ENCODE measurements around the gene C2CD2L. TPM values are rescaled to one million over a fixed set of nuclear protein-coding genes. Genes with fewer than 3 reads are reported as not detected.

C2CD2L gene
- total RNA-seq, 1 experiment from 2014 or later: 13.5 TPM

GRCh38 chr11:119092880-119093842 is 14.0 kb upstream of the C2CD2L start:
- TSS peak; percentile 69 for BruUV-seq (replicated peaks)
- POLR2A ChIA-PET: interaction anchor here (0.5 to 5.5 kb wide), 13 partner anchors 8 to 177 kb away, joined by 3 to 59 read pairs (median 6); partner anchors contain the start of genes ABCG4, C2CD2L, CBL and DPAGT1
- Mint-ChIP-seq H3K4me3 (ENCODE audit: unreplicated experiment) (peak overlapping the region; percentile 89), H3K4me1 (ENCODE audit: insufficient read depth, unreplicated experiment) (peaks cover 15% of the 10 kb centered on the region), H3K36me3 (ENCODE audit: insufficient read depth, unreplicated experiment) (peaks cover 38% of the 10 kb centered on the region), H3K9me3 (ENCODE audit: unreplicated experiment) (no peaks in the 10 kb centered on the region), H3K27ac (ENCODE audit: low read depth, unreplicated experiment) (peak overlapping the region; percentile 89), H3K27me3 (ENCODE audit: insufficient read depth, unreplicated experiment) (no peaks in the 10 kb centered on the region)
- CTCF ChIA-PET: interaction anchor here (0.6 to 3.3 kb wide), 8 partner anchors 8 to 269 kb away, joined by 3 to 19 read pairs (median 4); partner anchors contain the start of genes C2CD2L and HMBS
- TF ChIP-seq CTCF (IDR thresholded peaks at IDR 0.05; ENCODE audit: unreplicated experiment): no peak
- intact Hi-C loops (cut with micrococcal nuclease): no loop called here
- DNase-seq (ENCODE audit: unreplicated experiment): no peak

GRCh38 chr11:119093942-119094815 is 13.0 kb upstream of the C2CD2L start:
- Mint-ChIP-seq H3K4me3 (ENCODE audit: unreplicated experiment) (peak overlapping the region; percentile 89), H3K27ac (ENCODE audit: low read depth, unreplicated experiment) (peak overlapping the region; percentile 89), H3K9me3 (ENCODE audit: unreplicated experiment) (no peaks in the 10 kb centered on the region), H3K27me3 (ENCODE audit: insufficient read depth, unreplicated experiment) (no peaks in the 10 kb centered on the region), H3K36me3 (ENCODE audit: insufficient read depth, unreplicated experiment) (peaks cover 44% of the 10 kb centered on the region), H3K4me1 (ENCODE audit: insufficient read depth, unreplicated experiment) (peaks cover 21% of the 10 kb centered on the region)
- ChIA-PET POLR2A (interaction anchor here (0.6 to 5.5 kb wide), 31 partner anchors 8 to 381 kb away, joined by 3 to 59 read pairs (median 4); partner anchors contain the start of genes ABCG4, C2CD2L, CBL and CENATAC), CTCF (interaction anchor here (0.6 to 3.3 kb wide), 12 partner anchors 9 to 278 kb away, joined by 3 to 19 read pairs (median 4); partner anchors contain the start of genes C2CD2L and HMBS)
- intact Hi-C loops (cut with micrococcal nuclease): loop anchor here (1.0 kb wide), 1 partner anchor 103 kb away; no protein-coding TSS in a partner anchor
- BruUV-seq (replicated peaks): no TSS peak
- TF ChIP-seq CTCF (IDR thresholded peaks at IDR 0.05; ENCODE audit: unreplicated experiment): no peak
- DNase-seq (ENCODE audit: unreplicated experiment): no peak

GRCh38 chr11:119094816-119095065 is 12.4 kb upstream of the C2CD2L start:
- no peaks in the 10 kb centered on the region for H3K27me3 Mint-ChIP-seq (ENCODE audit: insufficient read depth, unreplicated experiment)
- H3K9me3 Mint-ChIP-seq (ENCODE audit: unreplicated experiment): no peaks in the 10 kb centered on the region
- peak; percentile 57 for TF ChIP-seq CTCF (IDR thresholded peaks at IDR 0.05; ENCODE audit: unreplicated experiment)
- BruUV-seq (replicated peaks): no TSS peak
- POLR2A ChIA-PET: interaction anchor here (0.6 to 5.5 kb wide), 29 partner anchors 8 to 747 kb away, joined by 3 to 59 read pairs (median 4); partner anchors contain the start of genes ABCG4, C2CD2L, CBL and CENATAC
- CTCF ChIA-PET: interaction anchor here (0.6 to 3.3 kb wide), 13 partner anchors 9 to 380 kb away, joined by 3 to 19 read pairs (median 5); partner anchors contain the start of genes C2CD2L, HMBS and HYOU1
- peak overlapping the region; percentile 89 for H3K27ac Mint-ChIP-seq (ENCODE audit: low read depth, unreplicated experiment)
- intact Hi-C loops (cut with micrococcal nuclease): loop anchor here (1.0 kb wide), 2 partner anchors 103 to 229 kb away; no protein-coding TSS in a partner anchor
- peaks cover 21% of the 10 kb centered on the region for H3K4me1 Mint-ChIP-seq (ENCODE audit: insufficient read depth, unreplicated experiment)
- H3K36me3 Mint-ChIP-seq (ENCODE audit: insufficient read depth, unreplicated experiment): peaks cover 50% of the 10 kb centered on the region
- DNase-seq (ENCODE audit: unreplicated experiment): peak; percentile 78
- peak overlapping the region; percentile 89 for H3K4me3 Mint-ChIP-seq (ENCODE audit: unreplicated experiment)

Data from MCF 10A (cell line).